Brain microvascular endothelial cell (primary cell): ENCODE data around the gene IBA57.

Experiments used
- DNase-seq: peaks from one replicate; pipeline ENCODE4 v3.0.0-alpha.2; 2020
- H3K27ac ChIP-seq: fragments of 250-450 bp; sonication (Bioruptor Pico); 2 replicates; pipeline ENCODE4 v1.5.1; 2020; ENCODE audit warnings: mild to moderate bottlenecking, moderate library complexity
- H3K27me3 ChIP-seq: fragments of 250-450 bp; sonication (Bioruptor Pico); replicated peaks from 2 replicates; pipeline ENCODE4 v1.5.1; 2020; ENCODE audit warnings: mild to moderate bottlenecking
- H3K36me3 ChIP-seq: fragments of 250-450 bp; sonication (Bioruptor Pico); replicated peaks from 2 replicates; pipeline ENCODE4 v1.5.1; 2020; ENCODE audit warnings: mild to moderate bottlenecking
- H3K4me3 ChIP-seq: 2 replicates; pipeline ENCODE4 v1.5.1; 2011; ENCODE audit warnings: low read depth, mild to moderate bottlenecking, control low read depth, low read length, moderate library complexity
- in situ Hi-C: cut with HindIII; loops from 2 replicates; pipeline ENCODE4 v1.10.0; 2017; ENCODE audit warnings: low sequenced_read_pairs, low pct_ligation_motif_present
- TF ChIP-seq, protein P1 (sequence below): IDR thresholded peaks from 2 replicates; pipeline ENCODE4 v1.5.1; 2011; ENCODE audit warnings: low read depth, mild to moderate bottlenecking, moderate library complexity, low read length, control low read depth, inconsistent platforms; ENCODE audit errors: missing control alignments

IBA57 gene

DNA sequence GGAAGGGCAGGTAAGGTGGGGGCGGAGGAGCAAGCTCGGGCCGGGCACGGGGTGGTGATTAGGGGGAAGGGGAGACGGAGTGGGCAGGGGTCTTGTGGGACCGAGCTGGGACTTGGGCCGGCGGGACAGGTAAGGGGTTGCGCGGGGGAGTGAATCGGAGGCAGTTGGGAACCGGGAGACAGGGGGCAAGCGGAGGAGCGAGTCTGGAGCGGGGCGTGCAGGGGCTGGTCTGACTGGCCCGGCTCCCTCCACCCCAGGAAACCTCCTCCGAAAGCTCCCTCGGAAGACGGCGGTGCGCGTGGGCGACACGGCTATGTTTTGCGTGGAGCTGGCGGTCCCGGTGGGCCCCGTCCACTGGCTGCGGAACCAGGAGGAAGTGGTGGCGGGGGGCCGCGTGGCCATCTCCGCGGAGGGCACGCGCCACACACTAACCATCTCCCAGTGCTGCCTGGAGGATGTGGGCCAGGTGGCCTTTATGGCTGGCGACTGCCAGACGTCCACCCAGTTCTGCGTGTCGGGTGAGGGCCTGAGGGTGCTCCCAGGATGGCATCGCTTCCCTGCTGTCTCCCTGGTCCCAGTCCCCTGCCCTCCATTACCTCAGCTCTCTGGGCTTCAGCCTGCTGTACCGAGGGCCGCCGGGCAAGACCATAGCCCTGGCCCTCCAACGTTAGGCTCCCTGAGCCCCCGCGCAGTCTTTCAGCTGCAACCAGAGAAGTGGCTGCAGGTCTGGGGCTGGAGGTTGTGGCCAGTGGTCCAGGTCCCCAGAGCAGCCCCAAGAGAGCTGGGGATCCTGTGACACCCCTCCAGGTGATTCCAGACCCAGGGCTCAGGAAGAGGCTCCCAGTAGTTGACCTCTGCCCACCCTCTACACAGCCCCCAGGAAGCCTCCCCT lies 48.6 kb downstream of the IBA57 start:
- H3K4me3 ChIP-seq = peak overlapping the region; percentile 48
- H3K27me3 ChIP-seq = no peaks in the 10 kb centered on the region
- H3K36me3 ChIP-seq = no peaks in the 10 kb centered on the region
- TF ChIP-seq, protein P1, sequence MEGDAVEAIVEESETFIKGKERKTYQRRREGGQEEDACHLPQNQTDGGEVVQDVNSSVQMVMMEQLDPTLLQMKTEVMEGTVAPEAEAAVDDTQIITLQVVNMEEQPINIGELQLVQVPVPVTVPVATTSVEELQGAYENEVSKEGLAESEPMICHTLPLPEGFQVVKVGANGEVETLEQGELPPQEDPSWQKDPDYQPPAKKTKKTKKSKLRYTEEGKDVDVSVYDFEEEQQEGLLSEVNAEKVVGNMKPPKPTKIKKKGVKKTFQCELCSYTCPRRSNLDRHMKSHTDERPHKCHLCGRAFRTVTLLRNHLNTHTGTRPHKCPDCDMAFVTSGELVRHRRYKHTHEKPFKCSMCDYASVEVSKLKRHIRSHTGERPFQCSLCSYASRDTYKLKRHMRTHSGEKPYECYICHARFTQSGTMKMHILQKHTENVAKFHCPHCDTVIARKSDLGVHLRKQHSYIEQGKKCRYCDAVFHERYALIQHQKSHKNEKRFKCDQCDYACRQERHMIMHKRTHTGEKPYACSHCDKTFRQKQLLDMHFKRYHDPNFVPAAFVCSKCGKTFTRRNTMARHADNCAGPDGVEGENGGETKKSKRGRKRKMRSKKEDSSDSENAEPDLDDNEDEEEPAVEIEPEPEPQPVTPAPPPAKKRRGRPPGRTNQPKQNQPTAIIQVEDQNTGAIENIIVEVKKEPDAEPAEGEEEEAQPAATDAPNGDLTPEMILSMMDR = no peak
- in situ Hi-C loops = no loop called here
- DNase-seq = no peak
- H3K27ac ChIP-seq = no peak overlapping the region

DNA sequence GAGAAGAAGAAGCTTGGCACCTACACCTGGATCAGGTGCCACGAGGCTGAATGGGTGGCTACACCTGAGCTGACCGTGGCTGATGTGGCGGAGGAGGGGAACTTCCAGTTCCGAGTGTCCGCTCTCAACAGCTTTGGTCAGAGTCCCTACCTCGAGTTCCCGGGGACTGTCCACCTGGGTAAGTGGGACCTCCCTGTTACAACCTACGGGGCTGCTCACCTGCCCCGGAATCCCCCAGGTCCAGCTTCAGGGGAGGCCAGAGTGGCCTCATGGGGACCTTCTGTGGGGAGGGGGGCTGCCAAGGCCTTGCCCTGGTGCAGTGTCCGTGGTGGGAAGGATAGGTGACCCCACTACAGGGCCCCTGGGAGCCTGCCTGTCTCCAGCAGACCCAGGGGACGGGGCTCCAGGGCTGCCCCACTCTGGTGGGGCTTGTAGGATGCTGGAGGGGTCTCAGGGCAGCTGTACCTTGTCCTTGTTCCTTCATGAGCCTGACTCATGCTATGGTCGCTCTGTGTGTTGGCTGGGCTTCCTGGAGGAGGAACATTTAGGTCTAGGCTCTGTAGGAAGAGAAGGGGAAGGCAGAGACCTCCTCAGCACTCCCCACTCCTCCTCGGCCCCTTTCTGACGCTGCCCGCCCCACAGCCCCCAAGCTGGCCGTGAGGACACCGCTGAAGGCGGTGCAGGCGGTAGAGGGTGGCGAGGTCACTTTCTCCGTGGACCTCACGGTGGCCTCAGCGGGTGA lies 49.5 kb downstream of the IBA57 start:
- in situ Hi-C loops = no loop called here
- Histone ChIP-seq H3K27me3 (no peaks in the 10 kb centered on the region), H3K27ac (no peak overlapping the region), H3K36me3 (no peaks in the 10 kb centered on the region), H3K4me3 (no peak overlapping the region)
- TF ChIP-seq, protein P1 = no peak
- no peak for DNase-seq

DNA sequence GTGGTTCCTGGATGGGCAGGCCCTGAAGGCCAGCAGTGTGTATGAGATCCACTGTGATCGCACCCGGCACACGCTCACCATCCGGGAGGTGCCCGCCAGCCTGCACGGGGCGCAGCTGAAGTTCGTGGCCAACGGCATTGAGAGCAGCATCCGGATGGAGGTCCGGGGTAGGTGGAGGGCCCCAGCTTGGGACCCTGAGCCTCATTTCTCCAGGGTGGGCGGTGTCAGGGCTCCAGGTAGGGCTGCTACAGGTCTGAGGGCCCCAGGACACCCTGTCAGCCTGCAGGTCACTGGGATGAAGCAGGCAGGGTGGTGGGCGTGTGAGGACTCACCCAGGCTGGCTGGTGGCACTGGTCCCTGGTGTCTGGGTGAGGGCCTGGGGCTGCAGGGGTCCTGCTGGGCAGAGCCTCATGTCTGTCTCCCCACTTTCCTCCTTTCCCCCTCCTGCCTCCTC lies 50.1 kb downstream of the IBA57 start:
- DNase-seq = no peak
- TF ChIP-seq, protein P1 = no peak

DNA sequence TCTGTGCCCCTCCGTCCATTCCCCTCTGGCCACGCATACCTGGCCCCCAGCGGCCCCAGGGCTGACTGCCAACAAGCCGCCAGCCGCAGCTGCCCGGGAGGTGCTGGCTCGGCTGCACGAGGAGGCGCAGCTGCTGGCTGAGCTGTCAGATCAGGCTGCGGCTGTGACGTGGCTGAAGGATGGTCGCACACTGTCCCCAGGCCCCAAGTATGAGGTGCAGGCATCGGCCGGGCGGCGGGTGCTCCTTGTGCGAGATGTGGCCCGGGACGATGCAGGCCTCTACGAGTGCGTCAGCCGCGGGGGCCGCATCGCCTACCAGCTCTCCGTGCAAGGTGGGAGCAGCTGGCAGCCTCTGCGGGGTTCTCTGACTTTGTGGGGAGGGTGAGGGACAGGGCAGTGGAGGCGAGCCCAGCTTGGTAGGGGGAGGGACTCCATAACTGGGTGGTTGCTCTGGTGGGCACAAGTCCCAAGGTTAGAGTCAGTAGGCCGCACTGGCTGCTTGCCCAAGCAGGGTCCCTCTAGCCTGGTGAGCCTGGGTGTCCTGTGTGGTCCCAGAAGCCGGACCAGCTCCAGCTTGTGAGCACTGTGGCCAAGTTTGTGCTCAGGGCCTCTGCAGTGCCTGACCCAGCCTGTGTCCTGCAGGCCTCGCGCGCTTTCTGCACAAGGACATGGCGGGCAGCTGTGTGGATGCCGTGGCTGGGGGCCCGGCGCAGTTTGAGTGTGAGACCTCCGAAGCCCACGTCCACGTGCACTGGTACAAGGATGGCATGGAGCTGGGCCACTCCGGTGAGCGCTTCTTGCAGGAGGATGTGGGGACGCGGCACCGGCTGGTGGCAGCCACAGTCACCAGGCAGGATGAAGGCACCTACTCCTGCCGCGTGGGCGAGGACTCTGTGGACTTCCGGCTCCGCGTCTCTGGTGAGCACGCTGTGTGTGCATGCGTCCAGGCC lies 51.0 kb downstream of the IBA57 start:
- Histone ChIP-seq H3K4me3 (no peak overlapping the region), H3K36me3 (no peaks in the 10 kb centered on the region), H3K27ac (no peak overlapping the region), H3K27me3 (no peaks in the 10 kb centered on the region)
- TF ChIP-seq, protein P1 = no peak
- DNase-seq = no peak
- in situ Hi-C loops = no loop called here

More for the DNA sequence above, 50.1 kb downstream of the IBA57 start:
- H3K36me3 ChIP-seq = no peaks in the 10 kb centered on the region
- in situ Hi-C loops = no loop called here
- no peaks in the 10 kb centered on the region for H3K27me3 ChIP-seq
- H3K27ac ChIP-seq = no peak overlapping the region
- no peak overlapping the region for H3K4me3 ChIP-seq

DNA sequence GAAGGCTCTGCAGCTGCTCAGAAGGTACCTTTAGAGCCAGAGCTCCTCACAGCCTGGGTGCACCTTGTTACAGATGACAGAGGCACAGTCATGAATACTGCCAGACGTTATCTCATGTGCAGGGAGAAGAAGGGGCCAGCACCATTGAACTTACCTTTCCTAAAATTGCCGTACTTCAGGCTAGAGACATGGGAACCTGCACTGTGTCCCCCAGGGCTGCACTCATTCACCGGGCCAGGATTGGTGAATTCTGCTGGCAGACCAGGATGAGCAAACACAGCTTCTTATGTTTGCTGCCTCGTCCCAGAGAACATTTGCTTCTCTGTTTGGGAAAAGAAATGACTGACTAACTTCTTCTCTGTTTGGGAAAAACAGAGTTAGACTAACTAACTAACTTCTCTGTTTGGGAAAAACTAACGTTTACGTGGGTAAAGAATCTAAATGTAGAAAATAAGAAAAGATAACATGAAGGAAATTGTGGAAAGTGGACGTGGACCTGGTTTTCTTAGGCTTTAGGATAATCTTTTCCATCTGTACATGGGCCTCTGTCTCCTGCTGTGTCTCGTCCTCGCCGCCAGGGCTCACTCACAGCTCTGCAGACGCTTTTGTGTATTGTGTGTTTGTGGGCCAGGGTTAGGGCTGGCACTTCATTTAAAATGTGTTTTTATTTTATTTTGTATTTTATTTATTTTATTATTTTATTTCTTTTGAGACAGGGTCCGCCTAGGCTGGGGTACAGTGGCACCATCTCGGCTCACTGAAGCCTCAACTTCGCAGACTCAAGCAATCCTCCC lies 52.1 kb downstream of the IBA57 start:
- no peaks in the 10 kb centered on the region for H3K27me3 ChIP-seq
- TF ChIP-seq, protein P1 = peak; percentile 51

More for the DNA sequence above, 52.1 kb downstream of the IBA57 start:
- in situ Hi-C loops = no loop called here
- DNase-seq = no peak
- Histone ChIP-seq H3K27ac (no peak overlapping the region), H3K4me3 (no peak overlapping the region), H3K36me3 (no peaks in the 10 kb centered on the region)
